ENCODE results near the gene ADAMTS12.

- TF ChIP-seq, protein P1, sequence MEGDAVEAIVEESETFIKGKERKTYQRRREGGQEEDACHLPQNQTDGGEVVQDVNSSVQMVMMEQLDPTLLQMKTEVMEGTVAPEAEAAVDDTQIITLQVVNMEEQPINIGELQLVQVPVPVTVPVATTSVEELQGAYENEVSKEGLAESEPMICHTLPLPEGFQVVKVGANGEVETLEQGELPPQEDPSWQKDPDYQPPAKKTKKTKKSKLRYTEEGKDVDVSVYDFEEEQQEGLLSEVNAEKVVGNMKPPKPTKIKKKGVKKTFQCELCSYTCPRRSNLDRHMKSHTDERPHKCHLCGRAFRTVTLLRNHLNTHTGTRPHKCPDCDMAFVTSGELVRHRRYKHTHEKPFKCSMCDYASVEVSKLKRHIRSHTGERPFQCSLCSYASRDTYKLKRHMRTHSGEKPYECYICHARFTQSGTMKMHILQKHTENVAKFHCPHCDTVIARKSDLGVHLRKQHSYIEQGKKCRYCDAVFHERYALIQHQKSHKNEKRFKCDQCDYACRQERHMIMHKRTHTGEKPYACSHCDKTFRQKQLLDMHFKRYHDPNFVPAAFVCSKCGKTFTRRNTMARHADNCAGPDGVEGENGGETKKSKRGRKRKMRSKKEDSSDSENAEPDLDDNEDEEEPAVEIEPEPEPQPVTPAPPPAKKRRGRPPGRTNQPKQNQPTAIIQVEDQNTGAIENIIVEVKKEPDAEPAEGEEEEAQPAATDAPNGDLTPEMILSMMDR (conservative IDR thresholded peaks at IDR 0.05 in 1 of 2, IDR thresholded peaks at IDR 0.05 in 1 of 2; ENCODE audit: low read depth in 1 of 2, low read length in 2 of 2): no peak
- no peak for TF ChIP-seq EZH2 (IDR thresholded peaks at IDR 0.05; ENCODE audit: low read length, missing control alignments)
Measured at GRCh38 chr5:33595303-33595702, 296.5 kb downstream of the ADAMTS12 start.
